Erythroblast (primary cell): ENCODE results near the gene ENTPD2.

Experiments
- GATA1 ChIP-seq: IDR thresholded peaks from 2 replicates; pipeline ENCODE4 v1.6.1; 2011; ENCODE audit warnings: low read depth, mild to moderate bottlenecking, control low read depth, low read length, moderate library complexity
- POLR2A ChIP-seq: IDR thresholded peaks from 2 replicates; pipeline ENCODE4 v1.6.1; 2011; ENCODE audit warnings: mild to moderate bottlenecking, low read length

DNA sequence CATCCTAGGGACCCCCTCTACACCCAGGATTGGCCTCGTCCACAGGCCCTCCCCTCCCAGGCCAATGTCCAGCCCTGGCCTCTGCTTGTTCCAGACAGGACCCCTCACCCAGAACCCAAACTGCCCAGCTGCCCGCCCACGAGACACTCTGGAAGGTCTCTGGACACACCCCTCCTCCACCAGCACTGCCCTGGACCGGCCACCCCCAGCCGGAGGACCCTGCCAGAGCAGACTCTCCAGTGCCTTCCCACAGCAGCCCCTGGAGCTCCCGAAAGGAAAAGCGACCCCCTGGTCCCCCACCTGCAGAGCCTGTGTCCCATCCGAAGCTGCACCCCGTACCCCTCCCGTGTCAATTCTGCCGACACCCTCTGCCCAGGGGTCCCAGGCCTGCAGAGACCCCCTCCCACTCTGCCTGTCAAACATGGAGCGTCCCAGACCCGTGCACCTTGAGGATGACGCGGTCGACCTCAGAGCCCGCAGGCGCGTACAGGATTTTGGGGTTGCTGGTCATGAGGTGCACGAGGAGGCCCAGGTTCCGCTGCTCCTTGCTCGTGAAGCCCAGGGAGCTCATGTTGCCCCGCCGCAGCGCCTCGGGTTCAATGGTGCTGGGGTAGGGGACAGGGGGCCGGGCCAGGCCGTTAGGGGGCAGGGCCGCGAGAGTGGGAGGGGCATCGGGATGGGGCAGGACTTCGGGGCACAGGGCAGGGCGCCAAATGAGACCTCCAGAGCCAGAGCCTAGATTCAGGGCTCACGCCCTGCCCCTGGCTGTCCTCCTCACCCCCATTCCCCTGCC, 33.8 kb downstream of the ENTPD2 start:
- no peak for TF ChIP-seq POLR2A
- no peak for TF ChIP-seq GATA1
